Measurements from ENCODE around the gene UTP25. TPM values are rescaled to one million over a fixed set of nuclear protein-coding genes. Genes with fewer than 3 reads are reported as not detected.
A peak's percentile ranks its signal among the peaks of the same experiment; 100 is the strongest.
"Not testable (repeated sequence)": the region's sequence is repeated elsewhere in the genome, so short reads cannot be mapped to it uniquely, and the experiment has no call there.

Gene UTP25
- total and polyA plus RNA-seq, 11 donors = 0.76 to 5.5 (median 3.5) TPM

- ATAC-seq (no peak), DNase-seq (no peak)
- Histone ChIP-seq H3K27ac (no peak overlapping the region), H3K27me3 (no peaks in the 10 kb centered on the region), H3K4me3 (no peak overlapping the region), H3K4me1 (no peaks in the 10 kb centered on the region), H3K9me3 (peaks cover 0 to 2% (median 0%) of the 10 kb centered on the region in 12 donors), H3K36me3 (no peaks in the 10 kb centered on the region)
- intact Hi-C loops (cut with DNase I) = no loop called here
- TF ChIP-seq POLR2A (IDR thresholded peaks at IDR 0.05) (no peak), CTCF (IDR thresholded peaks at IDR 0.05) (no peak)
- 83 to 92% (median 85%) methylated on average over 4 of the region's 4 CpGs for whole genome bisulfite sequencing, 4 donors
Measured at GRCh38 chr1:209896346-209896745, 68.6 kb downstream of the UTP25 start.

GRCh38 chr1:209898271-209898670, 70.5 kb downstream of the UTP25 start:
- WGBS, 4 donors = 74 to 84% (median 78%) methylated on average over 6 of the region's 6 CpGs
- H3K27ac ChIP-seq; intact Hi-C loops (cut with DNase I); ATAC-seq; DNase-seq; H3K9me3 ChIP-seq; H3K4me1 ChIP-seq; H3K36me3 ChIP-seq; H3K4me3 ChIP-seq; H3K27me3 ChIP-seq: not testable (repeated sequence)

- 91 to 93% (median 92%) methylated on average over 3 to 21 of the region's 21 CpGs for WGBS, 4 donors
- DNase-seq = not testable (repeated sequence)
Measured at GRCh38 chr1:209898851-209899250, 71.1 kb downstream of the UTP25 start.

GRCh38 chr1:209899948-209900347, 72.2 kb downstream of the UTP25 start:
- no peaks in the 10 kb centered on the region for H3K36me3 ChIP-seq
- ATAC-seq = no peak

More at GRCh38 chr1:209898851-209899250, 71.1 kb downstream of the UTP25 start:
- H3K36me3 ChIP-seq; H3K4me1 ChIP-seq; H3K4me3 ChIP-seq; ATAC-seq; intact Hi-C loops (cut with DNase I); H3K9me3 ChIP-seq; H3K27ac ChIP-seq; H3K27me3 ChIP-seq: not testable (repeated sequence)

DNA sequence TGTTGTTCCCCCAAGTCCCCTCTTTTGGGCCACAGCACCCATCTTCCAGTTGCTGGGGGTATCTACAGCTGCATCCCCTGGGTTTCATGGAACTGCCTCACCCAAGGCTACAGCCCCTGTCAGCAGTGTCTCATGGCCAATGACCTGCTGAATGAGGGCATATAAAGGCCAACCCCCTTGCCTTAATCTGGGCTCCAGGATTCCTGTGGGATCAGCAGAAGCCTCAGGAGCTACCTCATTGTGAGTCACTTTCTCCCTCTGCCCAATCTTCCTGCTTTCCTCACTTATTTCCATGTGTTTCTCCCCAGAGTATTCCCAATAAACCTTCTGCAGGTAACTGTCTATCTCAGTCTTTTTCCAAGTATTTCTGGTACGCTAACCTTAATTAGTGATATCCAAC, 73.0 kb downstream of the UTP25 start:
- no peaks in the 10 kb centered on the region for H3K27me3 ChIP-seq
- no peaks in the 10 kb centered on the region for H3K36me3 ChIP-seq
- DNase-seq (no peak), ATAC-seq (no peak)
- no peaks in the 10 kb centered on the region for H3K4me1 ChIP-seq
- TF ChIP-seq POLR2A (IDR thresholded peaks at IDR 0.05) = no peak
- no peak for TF ChIP-seq CTCF (IDR thresholded peaks at IDR 0.05)
- 93 to 100% (median 95%) methylated on average over 1 of the region's 1 CpG for WGBS, 4 donors
- H3K9me3 ChIP-seq = peaks cover 0 to 12% (median 0%) of the 10 kb centered on the region in 12 donors
- intact Hi-C loops (cut with DNase I) = no loop called here
- H3K27ac ChIP-seq = no peak overlapping the region
- H3K4me3 ChIP-seq = no peak overlapping the region

More at GRCh38 chr1:209899948-209900347, 72.2 kb downstream of the UTP25 start:
- intact Hi-C loops (cut with DNase I) = no loop called here
- no peak for DNase-seq
- H3K27me3 ChIP-seq = no peaks in the 10 kb centered on the region
- WGBS, 4 donors = 53 to 56% (median 55%) methylated on average over 3 of the region's 3 CpGs
- H3K27ac ChIP-seq = no peak overlapping the region
- H3K4me3 ChIP-seq = no peak overlapping the region
- TF ChIP-seq POLR2A (IDR thresholded peaks at IDR 0.05) (no peak), CTCF (IDR thresholded peaks at IDR 0.05) (peak in 1 of 12 donors; percentile 12)
- H3K4me1 ChIP-seq = no peaks in the 10 kb centered on the region
- peaks cover 0 to 5% (median 0%) of the 10 kb centered on the region in 12 donors for H3K9me3 ChIP-seq
